ENCODE measurements around the gene TXNRD3. TPM values are rescaled to one million over a fixed set of nuclear protein-coding genes. Genes with fewer than 3 reads are reported as not detected.

Gene TXNRD3
- total RNA-seq: 10 to 100 TPM; 11.8 to 19.3 (median 16.4) TPM

DNA sequence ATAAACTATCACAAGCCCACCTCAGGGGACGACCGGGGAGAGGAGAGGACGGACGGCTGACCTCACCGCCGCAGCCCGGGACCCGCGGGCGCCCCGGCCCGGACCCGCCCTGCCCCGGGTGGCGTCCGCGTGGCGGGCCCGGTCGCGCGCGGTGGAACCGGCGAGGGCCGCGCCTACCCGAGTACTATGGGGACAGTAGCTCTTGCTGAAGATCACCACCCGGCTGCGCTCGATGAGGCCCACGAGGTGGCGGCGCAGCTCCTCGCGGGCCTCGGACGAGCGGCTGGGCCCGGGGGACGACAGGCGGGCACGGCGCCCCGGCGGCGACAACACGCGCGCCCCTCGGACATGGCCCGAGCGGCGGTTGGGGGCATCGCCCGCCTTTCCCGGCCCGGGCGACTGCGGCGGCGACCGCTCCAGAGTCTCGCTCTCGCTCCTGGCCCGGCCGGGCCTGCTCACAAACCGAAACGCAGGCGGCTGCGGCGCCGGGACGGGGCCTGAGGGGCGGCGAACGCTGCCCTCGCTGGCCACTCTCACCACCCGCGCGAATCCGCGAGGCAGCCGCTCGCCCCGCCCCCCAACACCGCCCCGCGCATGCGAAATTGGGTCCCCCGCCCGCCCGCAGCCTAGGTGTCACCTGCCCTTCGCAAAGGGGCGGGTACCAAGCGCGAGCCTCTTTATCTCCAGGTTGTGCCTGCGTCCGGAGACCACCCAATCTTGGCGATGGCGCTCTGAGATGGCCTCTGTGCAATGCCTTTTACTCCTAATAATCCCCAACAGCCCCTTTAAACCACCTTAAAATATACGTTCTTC, at the start of gene TXNRD3:
Gene TXNRD3 (minus strand): TSS at position 554 of the 813 bp plus-strand sequence.
- Histone ChIP-seq H3K4me3 (peak within 1 kb of the TSS; percentile 61 to 96 (median 77)), H3K4me1 (peaks cover 0 to 6% of the 10 kb centered on the region in 2 donors), H3K27ac (peak within 1 kb of the TSS; percentile 86 to 94), H3K27me3 (no peaks in the 10 kb centered on the region), H3K36me3 (no peaks in the 10 kb centered on the region), H3K9me3 (no peaks in the 10 kb centered on the region)
- intact Hi-C loops (cut with DNase I; ENCODE audit: low total_unique reads): no loop called here
- TF ChIP-seq POLR2AphosphoS5 (IDR thresholded peaks at IDR 0.05): peak in 2 of 3 donors; percentile 27 to 34
- TF ChIP-seq, protein P1, sequence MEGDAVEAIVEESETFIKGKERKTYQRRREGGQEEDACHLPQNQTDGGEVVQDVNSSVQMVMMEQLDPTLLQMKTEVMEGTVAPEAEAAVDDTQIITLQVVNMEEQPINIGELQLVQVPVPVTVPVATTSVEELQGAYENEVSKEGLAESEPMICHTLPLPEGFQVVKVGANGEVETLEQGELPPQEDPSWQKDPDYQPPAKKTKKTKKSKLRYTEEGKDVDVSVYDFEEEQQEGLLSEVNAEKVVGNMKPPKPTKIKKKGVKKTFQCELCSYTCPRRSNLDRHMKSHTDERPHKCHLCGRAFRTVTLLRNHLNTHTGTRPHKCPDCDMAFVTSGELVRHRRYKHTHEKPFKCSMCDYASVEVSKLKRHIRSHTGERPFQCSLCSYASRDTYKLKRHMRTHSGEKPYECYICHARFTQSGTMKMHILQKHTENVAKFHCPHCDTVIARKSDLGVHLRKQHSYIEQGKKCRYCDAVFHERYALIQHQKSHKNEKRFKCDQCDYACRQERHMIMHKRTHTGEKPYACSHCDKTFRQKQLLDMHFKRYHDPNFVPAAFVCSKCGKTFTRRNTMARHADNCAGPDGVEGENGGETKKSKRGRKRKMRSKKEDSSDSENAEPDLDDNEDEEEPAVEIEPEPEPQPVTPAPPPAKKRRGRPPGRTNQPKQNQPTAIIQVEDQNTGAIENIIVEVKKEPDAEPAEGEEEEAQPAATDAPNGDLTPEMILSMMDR (IDR thresholded peaks at IDR 0.05): no peak
- TF ChIP-seq POLR2A (IDR thresholded peaks at IDR 0.05): no peak
- DNase-seq (ENCODE audit: low spot score in 2 of 2): peak; percentile 70 to 81

GRCh38 chr3:126703512-126704493, 48.9 kb upstream of the TXNRD3 start, which contains the start of gene CHCHD6:
TSS of gene CHCHD6 (plus strand) at chr3:126704240. CDS start at chr3:126704313, 73 bp downstream.
- H3K27me3 ChIP-seq: no peaks in the 10 kb centered on the region
- H3K9me3 ChIP-seq: no peaks in the 10 kb centered on the region
- H3K4me3 ChIP-seq: peak within 1 kb of the TSS; percentile 71 to 99 (median 98)
- H3K27ac ChIP-seq: no peak within 1 kb of the TSS
- peaks cover 0 to 5% of the 10 kb centered on the region in 2 donors for H3K4me1 ChIP-seq
- no peaks in the 10 kb centered on the region for H3K36me3 ChIP-seq
- DNase-seq (ENCODE audit: low spot score in 2 of 2): peak; percentile 93 to 96
- intact Hi-C loops (cut with DNase I; ENCODE audit: low total_unique reads): no loop called here
- TF ChIP-seq POLR2A (IDR thresholded peaks at IDR 0.05) (no peak), POLR2AphosphoS5 (IDR thresholded peaks at IDR 0.05) (peak in 2 of 3 donors; percentile 51 to 53)
- TF ChIP-seq, protein P1 (IDR thresholded peaks at IDR 0.05): no peak

GRCh38 chr3:126699011-126699410, 44.1 kb upstream of the TXNRD3 start:
- Histone ChIP-seq H3K27me3 (no peaks in the 10 kb centered on the region), H3K4me3 (no peak overlapping the region), H3K4me1 (peaks cover 0 to 5% of the 10 kb centered on the region in 2 donors), H3K27ac (no peak overlapping the region), H3K9me3 (no peaks in the 10 kb centered on the region), H3K36me3 (no peaks in the 10 kb centered on the region)
- no peak for DNase-seq (ENCODE audit: low spot score in 2 of 2)
- no peak for TF ChIP-seq POLR2A (IDR thresholded peaks at IDR 0.05)
- TF ChIP-seq POLR2AphosphoS5 (IDR thresholded peaks at IDR 0.05): no peak
- TF ChIP-seq, protein P1 (IDR thresholded peaks at IDR 0.05): no peak
- intact Hi-C loops (cut with DNase I; ENCODE audit: low total_unique reads): no loop called here

DNA sequence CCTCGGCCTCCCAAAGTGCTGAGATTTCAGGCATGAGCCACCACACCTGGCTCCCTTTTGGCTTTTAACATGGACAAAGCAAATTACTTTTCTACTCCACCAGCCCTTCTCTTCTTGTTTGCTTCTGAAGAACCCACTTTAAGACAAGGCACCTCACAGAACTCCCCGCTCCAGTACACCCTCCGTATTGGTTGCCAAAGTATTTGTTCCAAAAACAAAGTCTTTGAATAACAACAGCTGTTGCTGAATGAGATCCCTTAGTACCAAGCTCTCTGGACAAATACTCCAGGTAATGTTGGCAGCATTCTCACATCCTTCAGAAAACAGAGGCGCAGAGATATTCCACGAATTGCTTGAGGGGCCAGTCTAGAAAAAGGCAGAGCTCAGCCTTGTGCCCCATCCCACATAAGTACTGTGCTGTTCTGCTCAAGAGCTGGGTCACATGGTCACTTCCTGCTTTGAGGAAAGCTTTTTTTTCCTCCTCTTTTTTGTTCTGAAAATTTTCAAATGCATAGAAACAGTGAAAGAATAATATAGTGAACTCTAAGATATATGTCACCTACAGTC, 41.9 kb upstream of the TXNRD3 start:
- no peaks in the 10 kb centered on the region for H3K4me1 ChIP-seq
- H3K27ac ChIP-seq: no peak overlapping the region
- no peaks in the 10 kb centered on the region for H3K27me3 ChIP-seq
- intact Hi-C loops (cut with DNase I; ENCODE audit: low total_unique reads): no loop called here
- H3K9me3 ChIP-seq: no peaks in the 10 kb centered on the region
- TF ChIP-seq, protein P1 (IDR thresholded peaks at IDR 0.05): no peak
- TF ChIP-seq POLR2AphosphoS5 (IDR thresholded peaks at IDR 0.05) (no peak), POLR2A (IDR thresholded peaks at IDR 0.05) (no peak)
- no peak for DNase-seq (ENCODE audit: low spot score in 2 of 2)
- H3K36me3 ChIP-seq: no peaks in the 10 kb centered on the region
- no peak overlapping the region for H3K4me3 ChIP-seq

Measured in breast epithelium (tissue), 4 donors.